DOHH2 (cell line): ENCODE measurements around the gene LENG9.

ENCODE experiments used
- H3F3A ChIP-seq: fragments of 200-600 bp; sonication (generic), shearing (Covaris generic); 2 replicates; pipeline ENCODE4 v1.6.0; 2016; ENCODE audit warnings: antibody characterized with exemption, mild to moderate bottlenecking; ENCODE audit not compliant: control insufficient read depth, insufficient read depth
- H3K27ac ChIP-seq: fragments of 200-600 bp; sonication (generic); 2 replicates; pipeline ENCODE4 v1.5.1; 2014; ENCODE audit warnings: low read depth, mild to moderate bottlenecking, low read length, moderate library complexity
- H3K27me3 ChIP-seq: fragments of 200-600 bp; sonication (generic); 2 replicates; pipeline ENCODE4 v1.6.1; 2014; ENCODE audit warnings: mild to moderate bottlenecking, low read length, mixed read lengths; ENCODE audit not compliant: control insufficient read depth
- H3K36me3 ChIP-seq: fragments of 200-600 bp; sonication (generic); 2 replicates; pipeline ENCODE4 v1.6.1; 2014; ENCODE audit warnings: mild to moderate bottlenecking, low read length, moderate library complexity, mixed read lengths; ENCODE audit not compliant: control insufficient read depth
- H3K4me1 ChIP-seq: fragments of 200-600 bp; sonication (generic); 2 replicates; pipeline ENCODE4 v1.6.1; 2014; ENCODE audit warnings: mild to moderate bottlenecking, low read length, mixed read lengths; ENCODE audit not compliant: control insufficient read depth
- H3K4me2 ChIP-seq: fragments of 200-600 bp; sonication (generic); 2 replicates; pipeline ENCODE4 v1.6.0; 2014; ENCODE audit warnings: mild to moderate bottlenecking, low read length, moderate library complexity
- H3K4me3 ChIP-seq: fragments of 200-600 bp; sonication (generic); 2 replicates; pipeline ENCODE4 v1.5.1; 2014; ENCODE audit warnings: mild to moderate bottlenecking, low read length, mixed read lengths
- H3K79me2 ChIP-seq: fragments of 200-600 bp; sonication (generic); 2 replicates; pipeline ENCODE4 v1.6.1; 2014; ENCODE audit warnings: mild to moderate bottlenecking, low read length, mixed read lengths; ENCODE audit not compliant: control insufficient read depth
- H3K9me2 ChIP-seq: fragments of 200-600 bp; sonication (generic); replicated peaks from 2 replicates; pipeline ENCODE4 v1.6.1; 2014; ENCODE audit warnings: mild to moderate bottlenecking, low read length, mixed read lengths; ENCODE audit not compliant: control insufficient read depth
- H3K9me3 ChIP-seq: fragments of 200-600 bp; sonication (generic); 2 replicates; pipeline ENCODE4 v1.6.1; 2014; ENCODE audit warnings: antibody characterized with exemption, low read length, mixed read lengths; ENCODE audit not compliant: control insufficient read depth, insufficient read depth
- H4K20me1 ChIP-seq: fragments of 200-600 bp; sonication (generic); 2 replicates; pipeline ENCODE4 v1.6.0; 2014; ENCODE audit warnings: low read depth, mild to moderate bottlenecking, antibody characterized with exemption, low read length, moderate library complexity; ENCODE audit not compliant: control insufficient read depth, insufficient read depth
- CTCF ChIP-seq: fragments of 200-600 bp; sonication (generic); IDR thresholded peaks from one replicate; pipeline ENCODE4 v1.5.1; 2014; ENCODE audit warnings: antibody characterized with exemption, mild to moderate bottlenecking, low read depth, low read length; ENCODE audit not compliant: poor library complexity, severe bottlenecking
- EZH2phosphoT487 ChIP-seq: fragments of 200-600 bp; sonication (generic); IDR thresholded peaks from 2 replicates; pipeline ENCODE4 v1.6.1; 2017; ENCODE audit warnings: borderline replicate concordance, mild to moderate bottlenecking, antibody characterized with exemption, low read length, moderate library complexity, mixed read lengths

LENG9 gene

DNA sequence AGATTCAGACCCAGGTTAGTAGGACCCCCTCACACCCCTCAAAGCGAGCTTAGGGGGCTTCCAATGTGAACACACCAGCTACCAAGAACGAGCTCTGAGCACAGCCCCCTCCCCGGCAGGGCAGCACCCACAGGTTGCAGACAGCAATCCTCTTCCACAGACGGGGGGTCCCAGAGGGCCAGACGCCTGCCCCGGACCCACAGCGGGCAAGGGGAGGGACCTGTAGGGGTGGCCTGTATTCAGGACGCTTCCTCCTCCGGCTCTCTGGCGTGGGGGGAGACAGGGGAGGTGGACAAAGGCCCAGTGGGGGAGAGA lies 43.6 kb downstream of the LENG9 start:
- H3K27me3 ChIP-seq, result 0 out of 2 replicates have a peak, but pooled peaks cover 2% of the 10 kb centered on the region
- no peak overlapping the region for H3K27ac ChIP-seq
- TF ChIP-seq CTCF (no peak), EZH2phosphoT487 (no peak)
- H3F3A ChIP-seq, result no peaks in the 10 kb centered on the region
- no peak overlapping the region for H3K4me2 ChIP-seq
- no peaks in the 10 kb centered on the region for H3K79me2 ChIP-seq
- no peaks in the 10 kb centered on the region for H3K9me2 ChIP-seq
- H3K36me3 ChIP-seq, result no peaks in the 10 kb centered on the region
- no peaks in the 10 kb centered on the region for H4K20me1 ChIP-seq
- no peak overlapping the region for H3K4me3 ChIP-seq
- H3K4me1 ChIP-seq, result no peaks in the 10 kb centered on the region
- no peaks in the 10 kb centered on the region; the same call in 1 of the 2 replicates for H3K9me3 ChIP-seq

DNA sequence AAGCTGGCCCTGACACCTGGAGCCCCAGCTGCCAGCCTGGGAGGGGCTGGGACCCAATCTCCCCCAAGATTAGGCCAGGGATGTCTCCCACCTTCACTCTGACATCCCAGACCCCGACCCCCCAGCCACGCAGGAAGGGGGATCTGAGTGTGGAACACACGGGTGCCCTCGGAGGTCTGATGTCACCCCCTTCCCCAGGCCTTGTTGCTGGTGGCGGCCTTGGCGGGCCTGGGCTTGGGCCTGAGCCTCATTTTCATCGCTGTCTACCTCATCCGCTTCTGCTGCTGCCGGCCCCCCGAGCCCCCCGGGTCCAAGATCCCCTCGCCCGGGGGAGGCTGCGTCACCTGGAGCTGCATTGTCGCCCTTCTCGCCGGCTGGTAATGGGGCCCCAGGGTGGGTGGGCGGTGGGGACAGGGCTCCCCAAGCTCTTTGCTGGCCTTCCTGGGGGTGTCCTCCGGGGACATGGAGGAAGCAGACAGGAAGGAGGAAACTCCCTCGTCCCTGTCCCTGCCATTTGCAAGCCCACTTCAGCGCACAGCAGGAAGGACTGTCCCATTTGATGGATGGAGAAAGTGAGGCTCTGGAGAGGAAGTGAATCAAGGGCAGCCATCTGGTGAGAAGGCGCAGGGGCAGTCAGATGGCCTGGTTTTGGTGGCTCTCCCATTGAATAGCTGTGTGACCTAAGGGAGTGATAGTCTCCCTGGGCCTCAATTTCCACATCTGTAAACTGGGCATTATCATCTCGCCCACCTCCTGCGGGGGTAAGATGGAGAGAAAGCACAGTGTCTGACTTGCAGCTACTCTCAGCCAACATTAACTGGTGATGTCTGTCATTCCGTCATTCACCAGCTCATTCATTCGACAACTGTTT lies 44.4 kb downstream of the LENG9 start:
- Histone ChIP-seq H3K4me2 (no peak overlapping the region), H3K36me3 (no peaks in the 10 kb centered on the region), H4K20me1 (no peaks in the 10 kb centered on the region), H3K4me3 (no peak overlapping the region), H3K9me2 (no peaks in the 10 kb centered on the region), H3F3A (no peaks in the 10 kb centered on the region), H3K4me1 (no peaks in the 10 kb centered on the region), H3K27ac (no peak overlapping the region), H3K9me3 (peaks cover 4% of the 10 kb centered on the region; the same call in 1 of the 2 replicates), H3K27me3 (0 out of 2 replicates have a peak, but pooled peaks cover 2% of the 10 kb centered on the region), H3K79me2 (no peaks in the 10 kb centered on the region)
- TF ChIP-seq CTCF (no peak), EZH2phosphoT487 (no peak)

GRCh38 chr19:54418030-54418929 lies 45.3 kb downstream of the LENG9 start:
- Histone ChIP-seq H3K9me2 (no peaks in the 10 kb centered on the region), H4K20me1 (no peaks in the 10 kb centered on the region), H3K36me3 (no peaks in the 10 kb centered on the region), H3K4me2 (no peak overlapping the region), H3K27ac (no peak overlapping the region), H3F3A (no peaks in the 10 kb centered on the region), H3K4me3 (no peak overlapping the region), H3K27me3 (0 out of 2 replicates have a peak, but pooled peaks cover 2% of the 10 kb centered on the region), H3K79me2 (no peaks in the 10 kb centered on the region), H3K4me1 (no peaks in the 10 kb centered on the region), H3K9me3 (peaks cover 4% of the 10 kb centered on the region; the same call in 1 of the 2 replicates)
- TF ChIP-seq EZH2phosphoT487, result no peak
- no peak for TF ChIP-seq CTCF
